Neutrophil (primary cell): Measurements from ENCODE around the gene ABCG1.

Experiments used
- H3K27ac ChIP-seq: fragments of 200-600 bp; sonication (generic); 2 replicates; pipeline ENCODE4 v1.5.1; 2016; ENCODE audit warnings: mild to moderate bottlenecking, moderate library complexity
- H3K27me3 ChIP-seq: fragments of 200-600 bp; sonication (generic); 2 replicates; pipeline ENCODE4 v1.6.0; 2016; ENCODE audit warnings: mild to moderate bottlenecking
- H3K36me3 ChIP-seq: fragments of 200-600 bp; sonication (generic); 2 replicates; pipeline ENCODE4 v1.5.1; 2017
- H3K4me1 ChIP-seq, 2 experiments: fragments of 200-600 bp in 1 of 2; sonication (generic) in 1 of 2; 1 replicate in 1 of 2; 2 replicates in 1 of 2; pipeline versions ENCODE4 v1.5.1 to v1.6.1; 2013 to 2016; ENCODE audit warnings: low read depth in 1 of 2, low read length in 1 of 2, mild to moderate bottlenecking in 1 of 2, moderate library complexity in 1 of 2; ENCODE audit not compliant: control insufficient read depth in 1 of 2, insufficient read depth in 1 of 2
- H3K4me3 ChIP-seq, 2 experiments: fragments of 200-600 bp in 1 of 2; sonication (generic) in 1 of 2; 1 replicate in 1 of 2; 2 replicates in 1 of 2; pipeline ENCODE4 v1.5.1; 2013 to 2016; ENCODE audit warnings: low read depth in 1 of 2, low read length in 1 of 2, mild to moderate bottlenecking in 1 of 2, moderate library complexity in 1 of 2
- H3K9me3 ChIP-seq: fragments of 200-600 bp; sonication (generic); 2 replicates; pipeline ENCODE4 v1.5.1; 2016
- TF ChIP-seq, protein P1 (sequence below): fragments of 200-600 bp; sonication (generic); IDR thresholded peaks from 2 replicates; pipeline ENCODE4 v1.5.1; 2016; ENCODE audit warnings: antibody characterized with exemption

ABCG1 gene

DNA sequence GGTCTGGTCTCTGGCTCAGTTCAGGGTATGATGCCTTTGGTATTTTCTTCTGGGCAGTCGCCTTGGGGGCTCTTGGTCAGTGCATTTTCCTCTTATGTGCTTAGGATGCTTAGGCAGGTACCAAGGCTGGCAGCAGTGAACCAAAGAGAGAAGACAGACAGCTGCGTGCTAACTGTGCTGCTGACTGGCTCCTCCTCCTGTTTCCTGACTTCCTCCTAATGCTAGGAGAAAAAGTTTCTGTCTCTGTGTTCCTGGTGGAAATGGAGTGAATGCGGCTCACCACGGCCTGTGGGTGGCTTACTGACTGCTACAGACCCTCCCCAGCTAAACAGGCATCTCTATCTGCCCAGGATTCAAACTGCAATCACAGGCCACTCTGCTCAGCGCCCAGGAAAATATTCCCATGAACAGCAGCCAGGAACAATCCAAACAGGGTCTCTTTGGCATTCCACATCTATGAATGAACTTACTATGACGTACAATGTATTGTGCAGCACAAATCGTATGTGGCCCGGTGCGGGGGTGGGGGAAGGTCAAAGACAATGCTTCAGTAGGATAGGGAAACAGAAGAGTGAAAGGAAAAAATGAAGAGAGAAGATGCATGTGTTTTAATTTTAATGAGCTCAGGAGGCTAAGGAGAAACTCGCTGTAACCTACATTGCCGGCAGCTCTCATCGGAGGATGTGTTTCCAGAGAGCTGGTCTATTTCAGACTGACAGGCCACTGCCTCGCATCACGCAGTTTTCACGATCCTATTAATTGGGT lies 2.8 kb downstream of the ABCG1 start:
- peaks cover 31 to 35% of the 10 kb centered on the region in 2 experiments for H3K4me1 ChIP-seq
- H3K4me3 ChIP-seq = peak overlapping the region in 1 of 2 experiments; percentile 10
- no peak overlapping the region for H3K27ac ChIP-seq
- peaks cover 14% of the 10 kb centered on the region for H3K36me3 ChIP-seq
- H3K27me3 ChIP-seq = peaks cover 26% of the 10 kb centered on the region
- H3K9me3 ChIP-seq = no peaks in the 10 kb centered on the region
- TF ChIP-seq, protein P1, sequence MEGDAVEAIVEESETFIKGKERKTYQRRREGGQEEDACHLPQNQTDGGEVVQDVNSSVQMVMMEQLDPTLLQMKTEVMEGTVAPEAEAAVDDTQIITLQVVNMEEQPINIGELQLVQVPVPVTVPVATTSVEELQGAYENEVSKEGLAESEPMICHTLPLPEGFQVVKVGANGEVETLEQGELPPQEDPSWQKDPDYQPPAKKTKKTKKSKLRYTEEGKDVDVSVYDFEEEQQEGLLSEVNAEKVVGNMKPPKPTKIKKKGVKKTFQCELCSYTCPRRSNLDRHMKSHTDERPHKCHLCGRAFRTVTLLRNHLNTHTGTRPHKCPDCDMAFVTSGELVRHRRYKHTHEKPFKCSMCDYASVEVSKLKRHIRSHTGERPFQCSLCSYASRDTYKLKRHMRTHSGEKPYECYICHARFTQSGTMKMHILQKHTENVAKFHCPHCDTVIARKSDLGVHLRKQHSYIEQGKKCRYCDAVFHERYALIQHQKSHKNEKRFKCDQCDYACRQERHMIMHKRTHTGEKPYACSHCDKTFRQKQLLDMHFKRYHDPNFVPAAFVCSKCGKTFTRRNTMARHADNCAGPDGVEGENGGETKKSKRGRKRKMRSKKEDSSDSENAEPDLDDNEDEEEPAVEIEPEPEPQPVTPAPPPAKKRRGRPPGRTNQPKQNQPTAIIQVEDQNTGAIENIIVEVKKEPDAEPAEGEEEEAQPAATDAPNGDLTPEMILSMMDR = no peak

DNA sequence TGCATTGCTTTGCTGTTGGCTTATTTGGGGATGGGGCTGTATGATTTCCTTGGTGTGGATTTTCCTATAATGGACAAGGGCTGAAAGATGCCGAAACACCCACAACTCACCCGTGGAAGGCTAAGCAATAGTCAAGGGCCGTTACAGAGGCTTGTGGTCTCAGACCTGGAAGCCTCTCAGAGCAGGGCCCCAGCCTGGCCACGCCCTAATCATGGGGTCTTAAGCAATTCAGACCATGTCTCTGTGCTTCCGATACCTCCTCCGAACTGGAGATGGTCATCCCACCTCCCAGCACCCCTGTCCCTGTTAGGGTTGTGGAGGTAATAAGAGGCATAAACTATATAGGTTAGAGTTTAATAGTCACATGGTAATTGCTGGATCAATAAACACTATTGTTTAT lies 3.4 kb downstream of the ABCG1 start:
- Histone ChIP-seq H3K27me3 (peaks cover 20% of the 10 kb centered on the region), H3K4me1 (peaks cover 31 to 36% of the 10 kb centered on the region in 2 experiments), H3K27ac (no peak overlapping the region), H3K9me3 (no peaks in the 10 kb centered on the region), H3K36me3 (peaks cover 21% of the 10 kb centered on the region), H3K4me3 (no peak overlapping the region)
- TF ChIP-seq, protein P1 = no peak

GRCh38 chr21:42222821-42223390 lies 4.0 kb downstream of the ABCG1 start:
- H3K27ac ChIP-seq = no peak overlapping the region
- TF ChIP-seq, protein P1 = no peak

GRCh38 chr21:42223826-42224575 lies 5.1 kb downstream of the ABCG1 start:
- H3K27me3 ChIP-seq = peaks cover 4% of the 10 kb centered on the region
- H3K27ac ChIP-seq = no peak overlapping the region
- no peaks in the 10 kb centered on the region for H3K9me3 ChIP-seq
- peaks cover 26% of the 10 kb centered on the region for H3K36me3 ChIP-seq
- TF ChIP-seq, protein P1 = no peak
- no peak overlapping the region for H3K4me3 ChIP-seq
- peaks cover 45% of the 10 kb centered on the region in 2 experiments for H3K4me1 ChIP-seq

More at GRCh38 chr21:42222821-42223390, 4.0 kb downstream of the ABCG1 start:
- Histone ChIP-seq H3K9me3 (no peaks in the 10 kb centered on the region), H3K27me3 (peaks cover 14% of the 10 kb centered on the region), H3K4me1 (peaks cover 37 to 41% of the 10 kb centered on the region in 2 experiments), H3K4me3 (no peak overlapping the region), H3K36me3 (peaks cover 24% of the 10 kb centered on the region)

GRCh38 chr21:42225042-42225441 lies 6.1 kb downstream of the ABCG1 start:
- no peak overlapping the region for H3K27ac ChIP-seq
- no peaks in the 10 kb centered on the region for H3K27me3 ChIP-seq
- H3K36me3 ChIP-seq = peaks cover 30% of the 10 kb centered on the region
- H3K4me3 ChIP-seq = no peak overlapping the region
- H3K4me1 ChIP-seq = peaks cover 43 to 49% of the 10 kb centered on the region in 2 experiments
- H3K9me3 ChIP-seq = no peaks in the 10 kb centered on the region
- TF ChIP-seq, protein P1 = no peak
